Epithelial cell of esophagus (primary cell): ENCODE data around the gene ST6GAL1.
"Not testable (repeated sequence)": the region's sequence is repeated elsewhere in the genome, so short reads cannot be mapped to it uniquely, and the experiment has no call there.

ENCODE experiments used
- DNase-seq: peaks from one replicate; pipeline ENCODE4 v3.0.0; 2010; ENCODE audit warnings: low read depth
- H3K4me3 ChIP-seq: 2 replicates; pipeline ENCODE4 v1.5.1; 2011; ENCODE audit warnings: mild to moderate bottlenecking, low read length, control low read depth
- TF ChIP-seq, protein P1 (sequence below): IDR thresholded peaks from 2 replicates; pipeline ENCODE4 v1.5.1; 2011; ENCODE audit warnings: low read depth, mild to moderate bottlenecking, low read length, control low read depth, inconsistent platforms; ENCODE audit not compliant: insufficient read depth; ENCODE audit errors: missing control alignments

The ST6GAL1 gene

DNA sequence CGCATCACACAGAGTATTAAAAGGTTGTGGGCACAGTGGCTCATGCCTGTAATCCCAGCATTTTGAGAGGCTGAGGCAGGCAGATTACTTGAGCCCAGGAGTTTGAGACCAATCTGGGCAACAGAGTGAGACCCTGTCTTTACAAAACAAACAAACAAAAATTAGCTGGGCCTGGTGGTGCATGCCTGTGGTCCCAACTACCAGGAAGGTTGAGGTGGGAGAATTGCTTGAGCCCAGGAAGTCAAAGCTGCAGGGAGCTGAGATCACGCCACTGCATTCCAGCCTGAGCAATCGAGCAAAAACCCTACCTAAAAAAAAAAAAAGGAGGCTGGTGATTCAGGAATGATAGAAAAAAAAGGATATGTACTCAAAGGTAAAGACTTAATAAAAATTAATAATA is 28.2 kb upstream of the ST6GAL1 start:
- H3K4me3 ChIP-seq = no peak overlapping the region
- DNase-seq = no peak
- TF ChIP-seq, protein P1, sequence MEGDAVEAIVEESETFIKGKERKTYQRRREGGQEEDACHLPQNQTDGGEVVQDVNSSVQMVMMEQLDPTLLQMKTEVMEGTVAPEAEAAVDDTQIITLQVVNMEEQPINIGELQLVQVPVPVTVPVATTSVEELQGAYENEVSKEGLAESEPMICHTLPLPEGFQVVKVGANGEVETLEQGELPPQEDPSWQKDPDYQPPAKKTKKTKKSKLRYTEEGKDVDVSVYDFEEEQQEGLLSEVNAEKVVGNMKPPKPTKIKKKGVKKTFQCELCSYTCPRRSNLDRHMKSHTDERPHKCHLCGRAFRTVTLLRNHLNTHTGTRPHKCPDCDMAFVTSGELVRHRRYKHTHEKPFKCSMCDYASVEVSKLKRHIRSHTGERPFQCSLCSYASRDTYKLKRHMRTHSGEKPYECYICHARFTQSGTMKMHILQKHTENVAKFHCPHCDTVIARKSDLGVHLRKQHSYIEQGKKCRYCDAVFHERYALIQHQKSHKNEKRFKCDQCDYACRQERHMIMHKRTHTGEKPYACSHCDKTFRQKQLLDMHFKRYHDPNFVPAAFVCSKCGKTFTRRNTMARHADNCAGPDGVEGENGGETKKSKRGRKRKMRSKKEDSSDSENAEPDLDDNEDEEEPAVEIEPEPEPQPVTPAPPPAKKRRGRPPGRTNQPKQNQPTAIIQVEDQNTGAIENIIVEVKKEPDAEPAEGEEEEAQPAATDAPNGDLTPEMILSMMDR = no peak

DNA sequence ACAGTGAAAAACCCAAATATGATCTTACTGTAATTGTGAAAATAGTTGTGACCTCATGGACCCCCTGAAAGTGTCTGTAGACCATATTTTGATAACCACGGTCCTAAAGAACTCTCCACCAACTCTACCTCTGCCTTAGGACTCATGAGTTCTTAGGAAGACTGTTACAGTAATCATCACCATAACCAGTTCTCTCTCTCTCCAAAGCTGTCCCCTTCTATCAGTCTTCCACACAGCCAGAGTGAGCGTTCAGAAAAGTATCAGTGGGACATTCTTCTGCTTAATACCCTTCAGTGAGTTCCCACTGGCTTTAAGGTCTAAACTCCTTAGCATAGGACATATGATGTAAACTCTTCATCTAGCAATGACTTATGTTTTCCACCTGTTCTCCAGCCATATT is 27.6 kb upstream of the ST6GAL1 start:
- TF ChIP-seq, protein P1 = no peak
- no peak overlapping the region for H3K4me3 ChIP-seq
- DNase-seq = no peak

DNA sequence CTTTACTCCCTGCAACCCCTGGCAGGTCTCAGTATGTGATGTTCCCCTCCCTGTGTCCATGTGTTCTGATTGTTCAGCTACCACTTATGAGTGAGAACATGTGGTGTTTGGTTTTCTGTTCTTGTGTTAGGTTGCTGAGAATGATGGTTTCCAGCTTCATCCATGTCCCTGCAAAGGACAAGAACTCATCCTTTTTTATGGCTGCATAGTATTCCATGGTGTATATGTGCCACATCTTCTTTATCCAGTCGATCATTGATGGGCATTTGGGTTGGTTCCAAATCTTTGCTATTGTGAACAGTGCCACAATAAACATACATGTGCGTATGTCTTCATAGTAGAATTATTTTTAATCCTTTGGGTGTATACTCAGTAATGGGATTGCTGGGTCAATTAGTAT is 26.6 kb upstream of the ST6GAL1 start:
- DNase-seq, H3K4me3 ChIP-seq: not testable (repeated sequence)

DNA sequence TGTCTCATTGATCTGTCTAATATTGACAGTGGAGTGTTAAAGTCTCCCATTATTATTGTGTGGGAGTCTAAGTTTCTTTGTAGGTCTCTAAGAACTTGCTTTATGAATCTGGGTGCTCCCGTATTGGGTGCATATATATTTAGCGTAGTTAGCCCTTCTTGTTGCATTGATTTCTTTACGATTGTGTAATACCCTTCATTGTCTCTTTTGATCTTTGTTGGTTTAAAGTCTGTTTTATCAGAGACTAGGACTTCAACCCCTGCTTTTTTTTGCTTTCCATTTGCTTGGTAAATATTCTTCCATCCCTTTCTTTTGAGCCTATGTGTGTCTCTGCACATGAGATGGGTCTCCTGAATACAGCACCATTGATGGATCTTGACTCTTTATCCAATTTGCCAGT is 23.3 kb upstream of the ST6GAL1 start:
- not testable (repeated sequence) for H3K4me3 ChIP-seq, DNase-seq

DNA sequence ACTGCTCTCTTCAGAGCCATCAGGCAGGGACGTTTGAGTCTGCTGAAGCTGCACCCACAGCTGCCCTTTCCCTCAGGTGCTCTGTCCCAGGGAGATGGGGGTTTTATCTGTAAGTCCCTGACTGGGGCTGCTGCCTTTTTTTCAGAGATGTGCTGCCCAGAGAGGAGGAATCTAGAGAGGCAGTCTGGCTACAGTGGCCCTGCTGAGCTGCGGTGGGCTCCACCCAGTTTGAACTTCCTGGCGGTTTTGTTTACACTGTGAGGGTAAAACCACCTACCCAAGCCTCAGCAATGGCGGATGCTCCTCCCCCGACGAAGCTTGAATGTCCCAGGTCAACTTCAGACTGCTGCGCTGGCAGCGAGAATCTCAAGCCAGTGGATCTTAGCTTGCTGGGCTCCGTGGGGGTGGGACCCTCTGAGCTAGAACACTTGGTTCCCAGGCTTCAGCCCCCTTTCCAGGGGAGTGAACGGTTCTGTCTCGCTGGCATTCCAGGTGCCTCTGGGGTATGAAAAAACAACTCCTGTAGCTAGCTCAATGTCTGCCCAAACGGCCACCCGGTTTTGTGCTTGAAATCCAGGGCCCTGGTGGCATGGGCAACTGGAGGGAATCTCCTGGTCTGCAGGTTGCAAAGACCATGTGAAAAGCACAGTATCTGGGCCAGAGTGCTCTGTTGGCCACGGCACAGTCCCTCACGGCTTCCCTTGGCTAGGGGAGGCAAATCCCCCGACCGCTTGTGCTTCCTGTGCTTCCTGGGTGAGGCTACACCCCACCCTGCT is 21.1 kb upstream of the ST6GAL1 start:
- TF ChIP-seq, protein P1 = no peak
- DNase-seq = no peak
- no peak overlapping the region for H3K4me3 ChIP-seq

DNA sequence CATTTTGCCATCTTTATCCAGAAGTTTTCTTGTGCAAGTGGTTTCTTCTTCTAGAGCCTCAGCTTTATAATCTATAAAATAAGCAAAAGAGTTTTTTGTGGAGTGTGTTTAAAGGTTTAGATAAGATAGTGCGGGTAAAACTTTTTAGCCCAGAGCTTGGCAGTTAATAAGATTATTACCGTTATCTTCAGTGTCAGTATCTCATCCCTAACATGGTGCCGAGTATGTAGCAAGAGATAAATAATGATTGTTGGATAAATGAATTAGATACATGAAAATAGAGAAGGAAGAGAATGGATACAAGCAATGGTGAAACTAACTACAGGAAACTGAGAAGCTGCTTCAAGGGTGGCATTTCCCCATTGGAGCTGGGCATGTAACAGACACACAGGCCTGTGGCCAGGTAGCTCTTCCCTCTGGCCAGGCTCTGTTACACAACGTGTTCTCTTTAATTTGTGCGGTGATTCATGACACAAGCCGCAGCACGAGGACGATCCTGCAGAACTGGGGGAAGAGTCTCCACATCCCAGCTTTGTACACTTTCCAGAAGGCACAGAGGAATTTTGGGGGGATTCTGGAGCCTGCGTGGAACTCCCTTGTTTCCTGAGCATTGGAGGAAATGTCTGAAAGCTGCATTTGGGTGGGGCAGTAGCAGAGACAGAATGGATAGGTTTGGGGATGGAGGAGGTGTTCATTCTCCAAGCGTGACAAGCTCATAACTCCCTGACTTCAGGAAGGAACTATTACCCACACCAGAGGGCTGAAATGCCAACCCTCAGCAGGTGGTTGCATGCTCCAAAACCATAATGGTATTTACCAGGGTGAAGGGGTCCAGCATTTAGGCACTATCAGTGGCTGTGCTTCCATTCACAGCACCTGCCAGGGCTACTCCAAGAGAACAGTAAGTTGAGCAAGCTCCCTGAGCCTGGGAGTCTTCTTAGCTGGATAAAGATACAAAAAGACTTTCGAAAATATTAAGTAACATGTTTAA is 14.2 kb upstream of the ST6GAL1 start:
- H3K4me3 ChIP-seq = no peak overlapping the region
- TF ChIP-seq, protein P1 = no peak
- peak; percentile 82 for DNase-seq

DNA sequence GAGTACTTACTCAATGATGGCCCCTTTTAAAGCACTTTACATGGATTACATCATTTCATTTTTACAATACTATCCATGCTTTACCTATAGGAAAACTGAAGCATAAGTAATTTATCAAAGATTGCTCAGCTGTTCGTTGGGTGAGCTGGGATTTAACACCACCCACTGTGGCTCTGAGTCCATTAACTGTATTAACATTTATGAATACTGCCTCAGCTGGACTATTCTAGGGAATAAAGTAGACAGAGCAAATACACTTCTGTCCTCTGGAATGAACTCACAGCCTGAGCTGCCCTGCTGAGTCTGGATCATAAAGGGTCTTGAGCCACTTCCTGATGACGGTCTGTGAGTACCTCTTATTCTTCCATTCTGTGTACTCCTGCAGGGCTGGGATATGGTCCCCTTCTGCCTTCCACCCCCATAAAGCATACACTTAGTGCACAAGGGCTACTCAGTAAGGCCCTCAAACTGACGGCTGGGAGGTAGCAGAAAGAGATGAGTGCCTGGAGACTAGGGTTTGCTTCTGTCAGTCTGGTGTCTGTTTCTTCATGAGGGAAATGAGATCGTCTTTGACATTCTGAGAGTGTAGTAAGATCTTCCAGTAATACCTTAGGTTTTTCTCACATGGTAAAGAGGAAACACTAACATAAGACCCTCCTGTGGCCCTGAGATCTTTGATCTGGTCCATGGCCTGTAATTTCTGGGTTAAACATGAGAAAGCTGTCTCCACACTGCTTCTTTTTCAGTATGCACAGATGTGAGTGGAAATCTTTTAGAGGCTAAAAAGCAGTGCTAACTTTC is 12.6 kb upstream of the ST6GAL1 start:
- H3K4me3 ChIP-seq = no peak overlapping the region
- DNase-seq = no peak

More for the DNA sequence above, 12.6 kb upstream of the ST6GAL1 start:
- TF ChIP-seq, protein P1 = no peak
